HG03108 (cell line): ENCODE measurements around the gene ANKS1B.

Source experiments
- ATAC-seq: cut with Tn5 transposase; IDR thresholded peaks from one replicate; pipeline ENCODE4 v1.9.1; 2021; ENCODE audit warnings: moderate library complexity; ENCODE audit not compliant: unreplicated experiment

Gene ANKS1B

DNA sequence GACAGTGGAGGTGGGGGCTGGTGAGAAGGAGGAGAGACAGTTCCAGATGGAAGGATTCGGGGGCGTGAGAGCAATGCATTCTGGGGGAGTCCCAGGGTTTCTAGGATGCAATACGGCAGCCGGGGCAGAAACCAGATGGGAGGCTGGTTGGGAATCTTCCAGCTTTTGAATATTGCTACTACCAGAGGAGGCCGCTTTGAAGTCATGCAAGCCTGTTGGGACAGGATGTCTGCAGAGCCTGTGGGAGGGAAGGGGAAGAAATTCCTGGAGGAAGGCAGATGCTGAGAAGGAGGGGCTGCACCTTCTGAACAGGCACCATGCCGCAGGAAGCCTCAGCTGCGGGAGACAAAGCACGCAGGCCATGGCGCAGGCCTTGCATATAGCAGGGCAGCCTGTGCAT lies 1234.2 kb downstream of the ANKS1B start:
- ATAC-seq = no peak

DNA sequence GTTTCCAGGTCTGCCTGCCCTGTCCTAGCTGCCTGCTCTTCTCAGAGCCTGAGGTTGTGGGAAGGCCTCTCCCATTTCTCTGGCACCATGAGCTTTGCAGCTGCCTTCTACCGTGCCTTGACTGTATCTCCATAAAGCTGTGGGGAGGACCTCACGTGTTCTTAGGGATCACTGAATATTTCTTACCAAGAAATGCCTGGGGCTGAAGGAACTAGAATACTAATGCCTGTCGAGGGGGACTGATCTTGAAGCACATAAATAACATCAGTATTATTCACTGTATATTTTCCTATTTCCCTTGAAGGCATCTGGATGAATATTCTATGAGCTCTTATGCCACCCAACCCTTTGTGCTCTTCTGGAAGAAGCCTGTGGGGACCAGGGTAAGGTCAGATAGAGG lies 1236.3 kb downstream of the ANKS1B start:
- no peak for ATAC-seq

DNA sequence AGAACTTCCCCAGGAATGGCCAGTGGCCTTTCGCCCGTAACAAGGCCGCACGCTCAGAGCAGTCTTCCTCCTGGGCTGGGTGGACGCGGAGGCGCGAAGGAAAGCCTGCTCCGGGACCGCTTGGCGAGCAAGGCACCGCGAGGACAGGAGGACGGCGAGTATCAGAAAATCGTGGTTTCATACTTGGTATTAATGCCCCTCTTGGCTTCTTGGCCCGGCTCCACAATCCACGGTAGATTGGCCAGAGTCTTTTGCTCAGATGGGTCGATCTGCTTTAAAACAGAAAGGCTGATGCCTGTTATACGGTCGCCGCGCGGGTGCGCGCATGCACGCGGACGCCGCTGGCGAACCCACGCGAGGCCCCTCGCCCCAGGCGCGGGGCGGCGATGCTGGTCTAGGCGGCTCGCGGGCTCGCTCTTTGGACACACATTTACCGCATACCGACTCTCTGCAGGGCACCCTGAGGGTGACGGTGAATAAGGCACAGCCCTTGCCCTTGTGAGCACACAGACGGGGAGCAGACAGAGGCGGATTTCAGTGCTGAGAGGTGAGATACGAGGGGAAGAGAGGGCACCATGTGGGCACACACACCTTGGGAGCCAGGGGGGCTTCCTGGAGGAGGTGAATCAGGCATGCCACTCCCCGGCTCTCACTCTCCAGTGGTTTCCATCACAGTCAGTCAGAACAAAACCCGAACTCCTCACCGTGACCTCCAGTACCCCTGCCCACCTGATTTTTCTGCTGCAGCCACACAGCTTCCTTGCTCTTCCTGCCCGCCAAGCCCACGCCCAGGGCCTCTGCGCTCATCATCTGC lies 1239.0 kb downstream of the ANKS1B start:
- no peak for ATAC-seq

DNA sequence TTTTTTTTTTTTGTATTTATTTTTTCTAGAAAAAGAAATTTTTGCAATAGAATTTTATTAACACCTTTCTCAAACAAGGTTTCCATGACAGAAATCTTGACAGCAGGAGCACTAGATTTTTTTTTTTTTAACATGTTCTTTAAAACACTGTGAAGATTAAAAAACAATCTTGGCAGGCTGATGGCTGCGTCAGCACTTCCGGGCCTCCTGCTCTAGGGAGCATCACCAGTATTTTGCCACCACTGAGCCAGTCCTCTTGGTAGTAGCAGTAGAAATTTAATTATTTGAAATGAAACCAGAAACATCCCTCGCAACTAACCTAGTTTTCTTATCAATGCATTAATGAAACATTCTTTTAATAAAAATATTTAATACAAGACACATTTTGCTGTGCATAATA lies 1240.1 kb downstream of the ANKS1B start:
- ATAC-seq = no peak

DNA sequence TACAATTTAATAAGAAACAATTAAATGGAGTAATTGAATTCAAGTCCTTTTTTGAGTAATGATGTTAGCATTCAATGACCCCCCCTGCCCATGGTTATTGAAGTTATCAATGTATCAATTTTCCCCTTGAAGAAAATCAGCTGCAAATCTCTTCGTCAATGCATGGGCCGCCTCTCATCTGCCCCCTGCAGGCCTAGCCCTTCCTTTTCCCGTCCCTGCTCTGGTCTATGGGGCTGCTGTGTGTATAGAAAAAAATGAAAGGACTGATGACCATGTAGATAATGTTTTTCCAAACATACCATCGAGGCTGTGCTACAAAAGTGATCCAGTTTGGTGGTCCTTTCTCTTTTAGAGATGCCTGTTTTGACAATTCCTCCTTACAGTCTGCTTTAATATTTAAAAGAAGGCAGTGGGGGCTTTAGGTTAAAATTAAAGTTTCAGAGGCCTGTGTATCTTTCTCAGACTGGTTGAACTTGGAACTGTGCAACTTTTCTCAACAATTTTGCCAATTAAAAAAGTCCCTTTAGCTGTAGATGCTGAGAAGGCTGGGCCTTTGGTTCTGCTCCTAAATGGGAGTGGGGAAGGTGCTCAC lies 1241.3 kb downstream of the ANKS1B start:
- no peak for ATAC-seq

DNA sequence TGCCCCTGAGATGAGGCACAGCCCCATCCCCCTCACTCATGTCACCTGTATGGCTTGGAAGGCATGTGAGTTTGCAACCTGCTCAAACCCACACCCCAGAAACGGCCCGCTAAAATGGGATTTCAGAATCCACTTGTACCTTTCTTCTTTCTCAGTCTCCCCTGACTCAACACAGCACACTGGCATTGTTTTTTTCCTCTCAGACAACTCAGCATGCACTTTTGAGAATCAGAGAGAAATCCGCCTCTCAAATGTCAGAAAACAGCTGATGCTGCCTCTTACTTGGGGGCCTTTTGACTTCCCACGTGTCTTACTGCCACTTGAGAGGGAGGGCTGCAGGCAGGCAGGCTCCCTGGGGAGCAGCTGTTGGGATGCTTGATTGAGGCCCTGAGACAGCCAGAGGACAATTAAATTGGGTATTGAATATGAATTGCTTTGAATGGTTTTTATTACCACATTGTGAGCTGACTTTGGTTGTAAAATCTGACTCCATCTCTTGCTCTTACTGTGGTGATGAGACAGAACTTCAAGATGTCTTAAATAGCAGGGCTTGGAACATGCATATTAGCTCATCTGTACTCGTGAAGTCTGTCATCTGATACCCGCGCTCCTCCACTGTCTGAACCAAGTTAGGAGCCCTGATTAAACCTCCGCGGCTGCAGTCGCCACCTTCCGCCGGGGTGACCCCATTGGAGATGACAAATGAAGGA lies 1243.0 kb downstream of the ANKS1B start:
- ATAC-seq = no peak

DNA sequence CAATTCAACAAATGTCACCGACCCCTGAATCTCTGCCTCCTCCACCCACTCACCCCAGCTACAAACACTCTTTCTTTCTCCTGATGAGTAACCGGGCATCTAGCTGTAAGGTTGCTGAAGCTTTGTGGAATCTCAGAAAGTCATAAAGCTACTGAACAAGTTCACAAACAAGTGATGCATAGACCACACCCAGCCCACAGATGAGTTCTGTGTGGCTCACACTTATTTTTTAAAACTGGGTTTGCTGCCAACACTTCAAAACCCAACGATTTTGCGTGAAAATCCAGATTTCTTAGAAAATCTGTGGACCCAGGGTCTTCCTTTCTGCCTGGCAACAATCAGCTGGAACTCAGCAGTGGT lies 1243.6 kb downstream of the ANKS1B start:
- ATAC-seq = no peak

DNA sequence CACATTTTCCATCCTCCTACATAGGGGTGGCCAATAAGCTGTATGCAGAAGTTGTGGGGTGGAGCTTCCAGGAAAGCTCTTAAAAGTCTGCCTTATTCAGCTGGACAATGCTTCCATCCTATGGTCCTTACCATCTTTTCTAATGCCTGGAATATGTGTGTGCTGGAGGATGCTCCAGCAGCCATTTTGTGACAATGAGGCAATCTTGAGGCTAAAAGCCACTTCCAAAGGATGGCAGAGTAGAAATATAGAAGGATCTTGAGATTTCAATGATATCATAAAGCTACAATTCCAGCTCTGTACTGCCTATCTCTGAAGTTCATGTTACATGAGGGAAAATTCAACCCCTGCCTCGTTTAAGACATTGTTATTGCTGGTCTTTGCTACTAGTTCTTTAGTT lies 1244.0 kb downstream of the ANKS1B start:
- ATAC-seq = no peak

DNA sequence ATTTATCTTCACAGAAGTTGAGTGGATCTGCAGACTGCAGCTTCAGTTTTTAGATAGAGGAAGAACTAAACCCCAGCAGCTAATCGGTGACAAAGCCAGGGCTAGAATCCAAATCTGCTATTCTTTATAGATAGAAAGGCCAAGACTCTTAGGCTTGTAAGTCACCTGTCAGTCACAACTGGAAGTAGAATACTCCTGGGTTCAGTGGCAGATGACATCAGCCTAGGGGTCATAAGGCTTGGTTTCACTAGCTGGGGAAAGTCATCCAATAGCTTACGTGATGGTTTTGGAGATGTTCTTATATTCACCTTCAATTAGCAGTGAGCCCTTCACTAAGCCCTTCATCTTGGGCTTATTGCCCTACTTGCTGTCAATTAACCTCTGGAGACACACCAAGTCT lies 1246.2 kb downstream of the ANKS1B start:
- ATAC-seq = no peak

DNA sequence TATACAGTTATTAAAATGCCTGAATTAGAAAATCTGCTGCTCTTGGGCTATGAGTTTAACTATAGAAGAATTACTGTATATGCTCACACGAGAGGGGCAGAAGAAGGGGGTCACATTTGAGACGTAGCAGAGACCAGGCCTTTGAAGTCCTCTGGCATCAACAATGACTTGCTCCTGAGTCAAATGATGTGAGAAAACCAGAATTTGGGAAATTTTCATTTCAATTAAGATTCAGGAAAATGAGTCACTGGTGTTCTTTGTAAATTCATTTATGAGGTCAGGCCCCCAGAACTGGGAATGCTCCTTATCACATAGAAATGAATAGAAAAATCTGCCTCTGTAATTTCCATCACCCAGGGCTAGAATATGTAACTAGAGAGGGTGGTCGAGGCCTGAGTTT lies 1246.7 kb downstream of the ANKS1B start:
- no peak for ATAC-seq

DNA sequence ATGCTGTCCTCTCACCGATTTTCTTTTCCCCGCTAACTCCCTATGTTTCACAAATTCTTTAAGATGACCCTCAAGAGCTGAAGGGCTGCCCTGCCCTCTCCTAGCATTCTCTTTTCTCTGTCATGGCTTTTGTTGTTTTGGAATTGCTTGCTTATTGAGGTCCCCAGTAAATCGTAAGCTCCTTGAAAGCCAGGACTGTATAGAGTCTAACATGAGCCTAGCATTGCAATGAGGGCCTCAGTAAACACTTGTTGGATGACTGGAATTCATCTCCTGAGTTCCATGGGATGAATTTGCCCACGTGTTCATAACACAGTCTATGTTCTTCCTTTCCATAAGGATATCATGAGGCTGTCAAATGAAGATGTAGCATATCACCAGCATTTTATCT lies 1247.4 kb downstream of the ANKS1B start:
- ATAC-seq = no peak

DNA sequence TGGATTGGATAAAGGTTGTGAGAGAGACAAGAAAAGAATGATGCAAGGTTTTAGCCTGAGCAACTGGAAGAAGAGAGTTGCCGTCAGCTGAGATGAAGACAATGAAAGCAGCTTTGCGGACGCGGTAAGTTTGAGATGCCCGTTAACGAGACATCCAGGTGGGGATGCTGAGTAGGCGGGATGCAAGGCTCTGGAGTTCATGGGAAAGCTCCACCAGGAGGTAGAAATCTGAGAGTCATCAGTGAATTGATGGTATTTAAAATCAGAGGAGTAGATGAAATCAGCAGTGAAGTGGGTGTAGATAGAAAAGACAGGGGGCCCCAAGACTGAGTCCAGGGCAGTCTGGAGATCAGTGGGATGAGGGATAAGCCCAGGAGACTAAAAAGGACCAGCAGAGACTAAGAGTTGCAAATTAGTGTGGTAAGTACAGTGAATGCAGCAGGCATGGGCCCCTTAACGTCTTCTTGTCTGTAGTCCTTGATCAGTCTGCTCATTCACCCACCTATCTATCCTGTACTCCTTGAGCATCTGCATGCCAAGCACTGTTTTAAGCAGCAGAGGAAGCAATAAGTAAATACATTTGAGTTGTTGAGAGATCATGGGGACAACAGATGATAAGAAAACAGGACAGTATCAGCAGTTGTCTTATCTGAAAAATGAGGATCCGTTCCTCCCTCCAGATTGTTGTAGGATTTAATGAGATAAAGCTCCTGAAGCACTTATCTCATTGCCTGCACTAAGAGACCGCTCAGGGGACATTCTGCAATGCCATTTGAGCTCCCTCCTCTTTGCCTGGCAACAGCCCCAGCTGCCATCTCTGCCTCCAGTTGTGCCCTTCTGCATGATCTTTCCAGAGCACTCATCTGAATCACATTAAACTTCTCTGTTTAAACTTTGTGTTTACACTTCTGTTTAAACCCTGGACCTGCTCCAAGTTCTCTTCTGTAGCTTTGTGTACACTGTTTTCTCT lies 1248.1 kb downstream of the ANKS1B start:
- no peak for ATAC-seq

DNA sequence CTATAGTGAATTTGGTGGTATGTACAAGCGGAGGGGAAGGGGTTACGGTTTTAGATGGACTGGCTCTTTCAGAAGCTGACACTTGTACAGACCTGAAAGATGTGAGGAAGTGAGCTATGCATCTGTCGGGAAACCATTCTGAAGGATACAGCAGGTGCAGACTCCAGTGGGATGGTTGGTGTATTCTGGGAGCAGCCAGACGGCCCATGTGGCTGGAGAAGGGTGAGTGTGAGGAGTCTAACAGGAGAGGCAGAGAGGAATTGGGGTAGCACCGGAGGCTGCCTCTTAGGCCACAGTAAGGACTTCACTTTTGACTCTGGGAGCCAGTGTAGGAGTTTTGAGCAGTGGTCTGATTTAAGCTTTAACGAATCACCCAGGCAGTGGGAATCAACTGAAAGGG lies 1248.9 kb downstream of the ANKS1B start:
- no peak for ATAC-seq

DNA sequence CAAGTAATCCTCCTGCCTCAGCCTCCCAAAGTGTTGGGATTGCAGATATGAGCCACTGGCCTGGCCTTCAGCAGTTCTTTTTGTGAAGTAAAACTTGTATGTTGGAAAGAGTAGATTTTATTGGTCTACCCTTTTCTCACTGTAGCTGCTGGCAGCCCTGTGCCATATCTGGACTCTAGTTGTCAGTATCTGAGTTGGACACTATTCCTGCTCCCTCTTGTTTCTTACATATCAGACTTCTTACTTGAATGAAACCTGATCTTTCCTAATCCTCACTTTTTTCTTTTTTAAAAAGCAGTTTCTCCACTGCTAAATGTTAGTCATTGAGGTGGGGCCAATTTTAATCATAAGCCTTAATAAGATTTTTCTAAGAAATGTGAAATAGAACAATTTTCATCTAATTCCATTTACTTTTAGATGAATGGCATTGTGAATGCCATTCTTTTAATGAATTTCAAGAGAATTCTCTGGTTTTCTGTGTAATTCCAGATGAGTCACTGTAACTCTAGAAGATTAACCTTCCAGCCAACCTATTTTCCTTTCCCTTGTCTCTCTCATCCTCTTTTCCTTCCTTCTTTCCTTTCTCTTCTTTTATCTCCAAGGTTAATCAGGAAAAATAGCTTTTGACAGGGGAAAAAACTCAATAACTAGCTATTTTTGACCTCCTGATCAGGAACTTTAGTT lies 1250.9 kb downstream of the ANKS1B start:
- no peak for ATAC-seq

DNA sequence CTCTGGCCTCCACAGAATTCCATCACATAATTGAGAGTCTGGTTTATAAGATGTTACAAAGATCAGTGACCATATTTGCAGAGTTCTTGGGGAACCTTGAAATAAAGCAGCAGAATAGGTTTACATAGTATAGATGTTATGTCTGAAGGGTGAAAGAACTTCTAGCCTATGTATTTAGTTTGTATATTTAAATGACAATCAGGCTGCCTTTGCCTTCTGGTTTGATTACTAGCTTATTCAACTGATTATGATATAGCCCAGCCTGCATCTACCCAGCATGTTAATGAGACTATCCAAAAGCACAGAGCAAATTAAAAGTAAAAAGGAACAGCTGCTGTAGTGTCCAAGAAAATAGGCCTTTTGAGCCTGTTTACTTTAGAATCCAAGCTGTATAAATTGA lies 1254.3 kb downstream of the ANKS1B start:
- no peak for ATAC-seq

DNA sequence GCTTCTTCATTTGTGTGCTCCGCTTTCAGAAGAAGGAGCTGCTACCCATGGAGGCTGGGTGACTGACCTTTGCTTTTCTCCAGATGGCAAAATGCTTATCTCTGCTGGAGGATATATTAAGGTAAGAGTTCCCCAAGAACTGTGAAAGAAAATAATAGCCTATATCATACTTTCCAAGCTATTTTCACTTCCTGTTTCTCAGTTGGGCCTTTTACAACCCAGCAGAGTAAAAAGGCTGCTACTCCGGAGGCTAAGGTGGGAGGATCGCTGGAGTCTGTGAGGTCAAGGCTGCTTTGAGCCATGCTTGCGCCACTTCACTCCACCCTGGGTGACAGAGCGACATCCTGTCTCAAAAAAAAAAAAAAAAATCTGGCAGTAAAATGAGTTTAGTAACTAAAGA lies 1257.5 kb downstream of the ANKS1B start:
- ATAC-seq = no peak

DNA sequence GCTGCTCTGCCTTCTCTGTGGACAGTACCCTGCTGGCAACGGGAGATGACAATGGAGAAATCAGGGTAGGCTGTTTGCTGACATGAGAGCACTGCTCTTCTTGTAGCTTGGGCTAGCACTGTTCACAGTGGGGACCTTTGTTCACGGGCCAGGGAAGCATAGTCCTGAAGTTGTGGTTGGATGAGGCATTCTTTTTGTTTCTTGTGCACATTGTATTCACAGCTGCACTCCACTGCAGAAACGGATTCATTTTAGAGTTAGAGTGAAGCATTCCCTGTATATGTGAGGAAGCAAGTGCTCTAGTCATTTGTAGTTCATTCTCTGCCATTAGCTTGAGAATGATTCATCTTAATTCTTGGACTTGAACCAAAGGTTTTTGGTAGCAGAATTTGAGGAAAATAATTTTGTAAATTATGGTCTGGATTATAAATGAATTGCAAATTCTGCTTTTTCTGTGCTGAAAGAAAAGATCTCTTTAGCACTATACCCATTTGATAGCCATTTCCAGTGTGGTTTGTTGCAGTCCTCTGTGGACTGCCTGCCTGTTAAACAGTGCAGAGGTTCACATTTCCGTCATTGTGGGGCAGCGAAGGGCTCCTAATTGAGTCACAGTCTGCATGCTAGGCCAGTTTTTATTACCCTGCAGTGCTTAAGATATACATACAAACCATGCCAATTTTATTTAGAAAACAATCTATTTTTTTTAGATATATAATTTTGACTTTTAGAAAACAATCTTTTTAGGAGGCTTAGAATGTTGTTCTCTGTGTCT lies 1259.1 kb downstream of the ANKS1B start:
- peak; percentile 64 for ATAC-seq

DNA sequence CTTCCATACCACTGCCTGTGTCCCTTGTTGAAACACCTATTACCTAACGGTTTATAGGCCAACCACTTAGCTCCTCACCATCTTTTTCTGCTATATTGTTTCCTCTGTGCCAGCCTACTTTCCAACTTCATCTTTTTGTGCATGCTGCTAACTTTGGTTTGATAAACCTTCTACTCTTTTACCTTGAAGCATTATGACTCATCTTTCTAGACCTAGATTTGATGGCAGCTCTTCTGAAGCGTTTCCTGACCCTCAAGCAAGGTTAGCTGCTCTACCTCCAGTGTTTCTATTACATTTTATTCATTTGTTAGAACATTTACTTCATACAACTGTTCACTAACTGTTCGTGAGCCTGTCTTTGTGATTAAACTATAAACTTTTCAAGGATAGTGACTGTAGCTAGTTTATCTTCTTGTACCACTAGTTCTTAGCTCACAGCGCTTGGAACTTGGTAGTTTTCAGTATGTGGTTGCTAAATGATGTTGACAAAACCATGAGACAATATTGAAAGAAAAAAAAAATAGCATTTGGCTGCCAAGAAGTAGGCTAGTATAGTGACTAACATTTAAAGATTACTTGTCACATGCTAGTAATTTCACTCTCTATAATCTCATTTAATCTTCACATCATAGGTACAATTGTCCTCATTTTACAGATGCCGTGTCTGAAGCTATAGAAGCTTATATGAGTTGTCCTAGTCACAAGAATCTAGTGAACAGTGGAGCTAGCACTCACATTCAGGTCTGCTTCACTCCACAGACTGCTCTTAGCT lies 1260.2 kb downstream of the ANKS1B start:
- no peak for ATAC-seq

DNA sequence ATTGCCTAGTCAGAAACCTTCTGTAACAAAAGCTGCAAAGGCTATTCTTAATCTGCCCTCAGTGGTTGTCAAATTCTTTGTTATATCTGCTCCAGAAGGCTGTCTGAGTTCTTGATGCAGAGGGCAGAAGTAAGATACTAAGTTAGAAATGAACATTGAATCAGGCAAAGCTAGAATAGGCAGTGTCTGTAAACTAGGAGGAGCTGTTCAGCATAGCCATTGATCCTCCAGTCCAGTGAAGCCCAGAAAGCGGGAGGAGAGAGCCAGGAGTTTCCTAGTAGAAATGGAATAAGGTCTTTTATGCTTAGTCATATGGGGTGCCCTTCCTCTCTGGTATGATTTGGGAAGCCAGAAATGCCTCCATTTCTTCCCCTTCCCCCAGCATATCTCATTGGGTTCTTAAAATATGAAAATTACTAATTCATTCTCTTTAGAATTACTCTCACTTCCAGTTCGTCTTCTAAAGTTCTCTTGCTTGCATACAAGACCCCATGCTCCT lies 1263.5 kb downstream of the ANKS1B start:
- ATAC-seq = no peak
